Measurements from ENCODE around the gene SPACDR. TPM values are rescaled to one million over a fixed set of nuclear protein-coding genes. Genes with fewer than 3 reads are reported as not detected.

Gene SPACDR
- polyA plus RNA-seq, 1 donor (not counting 4 experiments of a cell fraction or from before 2014, with no cell fraction given), result 0.37 TPM

- no peak overlapping the region for H3K9ac ChIP-seq (ENCODE audit: control insufficient read depth, extremely low read depth, insufficient read depth, low read length)
- no peak for TF ChIP-seq EZH2 (IDR thresholded peaks at IDR 0.05; ENCODE audit: low read length)
- no peak for TF ChIP-seq CTCF (optimal IDR thresholded peaks at IDR 0.05 in 1 of 3, IDR thresholded peaks at IDR 0.05 in 1 of 3, conservative IDR thresholded peaks at IDR 0.05 in 1 of 3; ENCODE audit: extremely low read depth in 1 of 3, insufficient read depth in 2 of 3, low read length in 3 of 3)
- H4K20me1 ChIP-seq (ENCODE audit: control insufficient read depth, extremely low read depth, insufficient read depth, low read length), result no peaks in the 10 kb centered on the region
- H2AFZ ChIP-seq (ENCODE audit: control insufficient read depth, low read length), result no peak overlapping the region
- DNase-seq (ENCODE audit: low read depth, low spot score), result no peak
- H3K4me3 ChIP-seq (ENCODE audit: control insufficient read depth in 2 of 3, extremely low read depth in 1 of 3, insufficient read depth in 2 of 3, low read depth in 1 of 3, low read length in 3 of 3), result no peak overlapping the region
- dilution Hi-C loops (cut with MboI; ENCODE audit: extremely low pct_ligation_motif_present, low sequenced_read_pairs), result no loop called here
- peaks cover 11 to 17% of the 10 kb centered on the region in 2 experiments for H3K36me3 ChIP-seq (ENCODE audit: control insufficient read depth in 2 of 2, extremely low read depth in 1 of 2, insufficient read depth in 2 of 2, low read length in 2 of 2)
- no peak overlapping the region for H3K4me2 ChIP-seq (ENCODE audit: control insufficient read depth, extremely low read depth, insufficient read depth, low read depth, low read length)
- H3K79me2 ChIP-seq (ENCODE audit: control insufficient read depth, insufficient read depth, low read length), result no peaks in the 10 kb centered on the region
- H3K27ac ChIP-seq (ENCODE audit: control insufficient read depth, insufficient read depth, low read length), result no peak overlapping the region
- peaks cover 6% of the 10 kb centered on the region for H3K4me1 ChIP-seq (ENCODE audit: control insufficient read depth, extremely low read depth, insufficient read depth, low read length)
- H3K27me3 ChIP-seq (ENCODE audit: control insufficient read depth, extremely low read depth, insufficient read depth, low read length), result no peaks in the 10 kb centered on the region
- FAIRE-seq, result no peak
- no peaks in the 10 kb centered on the region for H3K9me3 ChIP-seq (ENCODE audit: control insufficient read depth, low read depth, low read length)
- H3K9me1 ChIP-seq (ENCODE audit: control insufficient read depth, extremely low read depth, insufficient read depth, low read length), result no peaks in the 10 kb centered on the region
Measured at GRCh38 chr7:100467638-100468373, 3.7 kb upstream of the SPACDR start.

- FAIRE-seq (no peak), DNase-seq (ENCODE audit: low read depth, low spot score) (no peak)
- no peak overlapping the region for H3K27ac ChIP-seq (ENCODE audit: control insufficient read depth, insufficient read depth, low read length)
- H3K9ac ChIP-seq (ENCODE audit: control insufficient read depth, extremely low read depth, insufficient read depth, low read length), result no peak overlapping the region
- H3K4me1 ChIP-seq (ENCODE audit: control insufficient read depth, extremely low read depth, insufficient read depth, low read length), result no peaks in the 10 kb centered on the region
- no peak overlapping the region for H3K4me3 ChIP-seq (ENCODE audit: control insufficient read depth in 2 of 3, extremely low read depth in 1 of 3, insufficient read depth in 2 of 3, low read depth in 1 of 3, low read length in 3 of 3)
- H3K9me3 ChIP-seq (ENCODE audit: control insufficient read depth, low read depth, low read length), result no peaks in the 10 kb centered on the region
- no peak for TF ChIP-seq EZH2 (IDR thresholded peaks at IDR 0.05; ENCODE audit: low read length)
- no peak for TF ChIP-seq CTCF (optimal IDR thresholded peaks at IDR 0.05 in 1 of 3, IDR thresholded peaks at IDR 0.05 in 1 of 3, conservative IDR thresholded peaks at IDR 0.05 in 1 of 3; ENCODE audit: extremely low read depth in 1 of 3, insufficient read depth in 2 of 3, low read length in 3 of 3)
- no peak overlapping the region for H3K4me2 ChIP-seq (ENCODE audit: control insufficient read depth, extremely low read depth, insufficient read depth, low read depth, low read length)
- no peaks in the 10 kb centered on the region for H3K79me2 ChIP-seq (ENCODE audit: control insufficient read depth, insufficient read depth, low read length)
- no peaks in the 10 kb centered on the region for H3K27me3 ChIP-seq (ENCODE audit: control insufficient read depth, extremely low read depth, insufficient read depth, low read length)
- no peaks in the 10 kb centered on the region for H3K9me1 ChIP-seq (ENCODE audit: control insufficient read depth, extremely low read depth, insufficient read depth, low read length)
- no peaks in the 10 kb centered on the region for H4K20me1 ChIP-seq (ENCODE audit: control insufficient read depth, extremely low read depth, insufficient read depth, low read length)
- dilution Hi-C loops (cut with MboI; ENCODE audit: extremely low pct_ligation_motif_present, low sequenced_read_pairs), result no loop called here
- peaks cover 11 to 17% of the 10 kb centered on the region in 2 experiments for H3K36me3 ChIP-seq (ENCODE audit: control insufficient read depth in 2 of 2, extremely low read depth in 1 of 2, insufficient read depth in 2 of 2, low read length in 2 of 2)
- no peak overlapping the region for H2AFZ ChIP-seq (ENCODE audit: control insufficient read depth, low read length)
Measured at GRCh38 chr7:100466653-100467605, 2.9 kb upstream of the SPACDR start.

All from keratinocyte (primary cell).